ENCODE results near the gene GRK5.

The GRK5 gene

DNA sequence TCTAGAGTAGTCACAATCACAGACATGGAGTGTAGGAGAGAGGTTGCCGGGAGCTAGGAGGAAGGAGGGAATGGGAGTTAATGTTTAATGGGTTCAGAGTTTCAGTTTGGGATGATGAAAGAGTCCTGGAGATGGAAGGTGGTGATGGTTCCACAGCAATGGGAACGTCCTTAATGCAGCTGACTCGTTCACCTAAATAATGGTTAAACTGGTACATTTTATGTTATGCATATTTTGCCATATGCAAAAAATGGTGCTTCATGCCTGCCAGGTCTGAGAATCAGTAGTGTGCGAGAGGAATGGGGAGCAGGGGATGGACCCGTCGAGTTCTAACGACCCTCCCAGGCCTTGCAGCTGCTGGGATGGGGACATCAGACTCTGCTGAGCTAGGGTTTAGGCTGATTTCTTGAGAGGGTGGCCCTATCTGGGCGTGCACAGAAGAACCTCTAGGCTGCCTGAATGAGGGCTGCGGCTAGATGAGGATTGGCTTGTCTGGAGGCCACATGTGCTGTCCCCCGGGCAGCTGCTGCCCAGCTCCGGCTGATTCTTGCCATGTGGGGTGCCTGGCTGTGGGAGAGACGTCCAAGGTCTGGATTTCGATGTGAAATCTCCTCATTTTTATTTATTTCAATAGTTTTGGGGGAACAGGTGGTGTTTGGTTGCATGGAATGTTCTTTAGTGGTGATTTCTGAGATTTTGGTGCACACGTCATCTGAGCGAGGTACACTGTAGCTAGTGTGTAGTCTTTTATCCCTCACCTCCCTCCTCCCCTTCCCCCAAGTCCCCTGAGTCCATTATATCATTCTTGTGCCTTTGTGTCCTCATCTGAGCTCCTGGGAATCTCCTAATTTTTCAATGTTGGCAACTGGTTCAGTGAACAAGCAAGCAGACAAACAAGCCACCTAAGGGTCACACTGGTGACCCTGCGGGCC is 116.0 kb downstream of the GRK5 start:
- no peak for FAIRE-seq

DNA sequence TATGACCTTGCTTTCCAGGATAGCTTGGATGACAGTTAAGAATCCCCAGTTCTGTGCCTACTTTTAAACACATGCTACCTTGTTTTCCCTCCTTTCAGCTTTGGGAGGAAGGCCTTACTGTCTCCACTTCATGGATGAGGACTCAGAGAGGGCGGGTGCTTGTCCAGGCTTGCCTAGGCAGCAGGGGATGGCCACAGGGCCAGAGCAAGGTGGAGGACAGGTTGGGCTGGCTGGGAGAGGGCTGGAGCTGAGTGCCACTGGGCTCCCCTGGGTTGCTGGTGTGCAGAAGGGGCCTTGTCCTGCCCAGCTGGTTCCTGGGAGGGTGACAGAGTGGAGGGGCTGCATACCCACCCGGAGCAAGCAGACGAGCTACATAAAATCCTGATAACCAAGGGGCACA is 117.8 kb downstream of the GRK5 start:
- no peak for FAIRE-seq

DNA sequence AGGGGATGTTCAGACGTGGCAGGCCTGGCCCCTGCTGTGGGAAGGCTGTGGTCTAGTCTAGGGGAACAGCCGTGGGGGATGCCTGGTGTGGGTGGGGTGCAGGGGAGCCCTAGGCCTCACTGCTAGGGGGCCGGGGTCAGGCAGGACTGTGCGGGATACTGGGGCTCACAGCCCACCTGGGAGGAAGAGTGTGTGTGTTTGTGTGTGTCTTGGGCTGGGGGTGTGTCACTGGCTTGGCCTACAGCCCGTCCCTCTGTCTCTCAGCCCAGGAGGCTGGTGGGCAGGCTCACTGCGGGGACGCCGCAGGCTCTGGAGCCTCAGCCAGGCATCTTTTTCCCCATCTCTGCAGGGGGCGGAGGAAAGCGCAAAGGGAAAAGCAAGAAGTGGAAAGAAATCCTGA is 118.8 kb downstream of the GRK5 start:
- no peak for FAIRE-seq

DNA sequence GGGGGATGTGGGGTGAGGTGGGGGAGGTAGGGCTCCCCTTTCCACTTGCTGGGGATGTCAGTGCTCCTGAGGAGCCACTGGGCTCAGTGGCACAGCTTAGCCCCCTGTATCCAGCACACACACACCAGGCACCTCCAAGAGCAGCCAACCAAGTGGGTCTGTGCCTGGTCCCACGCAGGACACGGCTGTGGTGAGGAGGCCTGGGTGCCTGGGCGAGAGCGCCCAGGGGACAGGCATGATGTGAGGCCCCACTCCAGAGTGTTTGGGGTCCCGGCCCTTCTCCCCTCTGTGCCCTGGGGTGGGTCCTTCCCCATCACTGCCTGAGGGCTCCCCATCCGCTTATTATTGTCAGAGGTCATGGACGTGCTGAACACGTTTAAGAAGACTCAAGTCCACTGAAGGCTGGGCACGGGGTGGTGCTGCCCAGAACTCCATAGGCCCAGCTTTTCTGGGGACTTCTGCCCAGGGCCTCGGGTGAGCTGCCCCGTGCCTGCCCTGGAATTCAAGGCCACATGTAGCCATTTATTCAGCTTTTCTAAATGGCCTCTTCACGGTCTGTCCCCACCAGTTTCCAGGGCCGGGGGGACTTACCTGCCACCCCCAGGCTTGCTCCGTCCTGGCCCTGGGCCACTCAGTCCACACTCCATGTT is 119.8 kb downstream of the GRK5 start:
- no peak for FAIRE-seq

DNA sequence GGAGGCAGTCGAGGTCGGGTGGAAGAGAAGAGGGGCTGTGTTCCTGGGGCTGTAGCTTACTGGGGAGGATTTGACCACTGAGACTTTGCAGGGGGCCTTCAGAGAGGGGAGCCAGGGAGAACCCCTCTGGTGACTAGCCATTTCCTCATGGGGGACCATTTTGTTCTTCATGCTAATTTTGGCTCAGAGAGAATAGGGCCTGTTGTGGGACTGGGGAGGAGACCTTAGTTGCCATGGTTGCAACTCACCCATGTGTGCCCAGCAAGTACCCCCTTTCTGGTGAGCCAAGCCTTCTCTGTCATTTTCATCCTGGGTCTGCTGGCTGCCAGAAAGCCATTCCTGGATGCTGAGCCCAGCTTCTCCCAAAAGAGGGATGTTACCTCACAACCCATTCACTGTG is 120.9 kb downstream of the GRK5 start:
- no peak for FAIRE-seq

DNA sequence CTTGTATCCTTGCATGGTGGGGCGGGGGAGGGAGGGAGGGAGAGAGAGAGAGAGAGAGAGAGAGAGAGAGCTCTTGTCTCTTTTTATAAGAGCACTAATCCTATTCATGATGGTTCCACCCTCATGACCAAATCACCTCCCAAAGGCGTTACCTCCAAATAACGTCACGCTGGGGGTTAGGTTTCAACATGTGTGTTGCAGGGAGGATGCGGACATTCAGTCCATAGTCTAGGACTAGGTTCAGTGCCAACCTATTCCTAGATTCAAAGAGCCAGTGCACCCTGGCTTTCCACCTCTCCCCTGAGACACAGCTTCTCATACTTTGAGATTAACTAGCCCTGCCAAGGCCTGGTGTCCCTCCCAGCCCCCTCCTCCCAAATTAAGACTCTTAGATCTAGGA is 123.0 kb downstream of the GRK5 start:
- no peak for FAIRE-seq

DNA sequence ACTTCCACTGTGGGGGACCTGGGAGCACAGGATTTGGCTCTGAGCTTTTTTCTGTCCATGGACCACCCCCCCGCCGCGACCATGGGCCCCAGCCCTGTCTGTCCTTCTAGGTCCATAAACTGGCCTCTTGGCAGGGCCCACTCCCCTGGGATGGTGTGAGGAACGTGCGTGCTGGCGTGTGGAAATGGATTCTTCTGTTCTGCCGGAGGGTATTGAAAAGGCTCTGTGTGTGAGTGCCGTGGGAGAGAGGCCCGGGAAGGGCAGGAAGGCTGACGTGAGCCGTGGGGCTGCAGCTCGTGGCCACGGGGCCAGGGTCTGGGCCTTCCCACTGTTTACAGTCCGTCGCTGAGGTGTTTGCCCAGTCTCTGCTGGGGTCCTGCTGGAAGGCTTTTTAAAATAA is 123.7 kb downstream of the GRK5 start:
- no peak for FAIRE-seq

DNA sequence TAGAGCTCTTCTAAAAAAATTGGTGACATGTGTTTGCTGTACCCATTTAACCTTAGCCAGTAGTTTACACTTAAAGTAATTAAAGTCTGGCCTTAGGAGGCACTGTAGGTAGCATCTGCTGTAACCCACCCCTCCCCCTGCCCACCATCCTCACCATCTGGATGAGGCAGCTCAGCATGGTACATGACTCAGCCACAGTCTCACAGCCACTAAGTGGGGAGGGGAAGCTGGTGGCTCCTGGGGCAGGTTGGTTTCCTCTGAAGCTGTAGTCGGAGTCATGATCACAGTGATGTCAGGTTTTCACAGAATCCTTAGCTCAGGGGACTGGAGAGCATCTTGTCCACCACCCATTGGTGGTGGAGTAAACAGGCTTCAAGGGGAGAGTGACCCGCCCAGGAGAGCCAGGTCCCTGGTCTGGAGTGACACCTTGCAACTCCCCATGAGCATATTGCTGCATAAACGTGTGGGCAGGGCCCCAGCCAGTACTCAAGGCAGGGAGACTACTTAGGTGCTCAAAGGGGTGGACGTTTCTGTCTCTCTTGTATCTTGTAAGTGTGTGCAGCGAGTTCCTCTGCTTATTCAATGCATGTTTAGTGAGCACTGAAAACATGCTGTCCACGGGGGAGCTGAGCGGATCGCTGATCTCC is 125.9 kb downstream of the GRK5 start:
- no peak for FAIRE-seq

DNA sequence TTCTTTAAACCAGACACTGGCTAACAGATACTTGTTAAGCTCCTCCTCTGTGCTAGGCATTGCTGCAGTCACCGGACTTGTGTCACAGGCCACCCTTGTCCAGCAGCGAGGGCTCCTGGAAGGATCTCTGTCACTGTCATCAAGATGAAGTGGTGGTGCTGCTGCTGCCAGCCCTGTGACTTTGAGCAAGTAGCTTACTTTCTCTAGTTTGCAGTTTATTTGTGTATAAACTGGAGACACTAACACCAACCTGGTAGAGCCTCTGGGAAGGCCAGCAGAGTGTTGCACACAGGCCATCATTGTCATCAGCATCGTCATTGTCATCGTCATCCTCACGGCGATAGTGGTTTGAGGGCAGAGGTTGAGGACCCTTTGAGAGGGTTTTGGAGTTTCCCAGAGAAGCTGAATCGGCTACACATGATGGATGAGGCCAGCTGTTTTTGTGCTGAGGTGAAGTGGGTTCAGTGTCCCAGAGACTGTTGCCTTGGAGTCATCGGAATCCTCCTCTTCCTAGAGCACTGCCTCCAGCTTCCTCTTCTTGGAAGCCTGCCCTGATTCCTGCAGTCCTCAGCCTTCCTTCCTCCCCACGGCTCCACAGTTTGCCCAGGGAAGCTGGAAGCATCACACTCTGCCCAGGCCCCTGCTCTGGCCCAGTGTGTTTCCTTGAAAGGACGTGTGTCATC is 128.4 kb downstream of the GRK5 start:
- no peak for FAIRE-seq

DNA sequence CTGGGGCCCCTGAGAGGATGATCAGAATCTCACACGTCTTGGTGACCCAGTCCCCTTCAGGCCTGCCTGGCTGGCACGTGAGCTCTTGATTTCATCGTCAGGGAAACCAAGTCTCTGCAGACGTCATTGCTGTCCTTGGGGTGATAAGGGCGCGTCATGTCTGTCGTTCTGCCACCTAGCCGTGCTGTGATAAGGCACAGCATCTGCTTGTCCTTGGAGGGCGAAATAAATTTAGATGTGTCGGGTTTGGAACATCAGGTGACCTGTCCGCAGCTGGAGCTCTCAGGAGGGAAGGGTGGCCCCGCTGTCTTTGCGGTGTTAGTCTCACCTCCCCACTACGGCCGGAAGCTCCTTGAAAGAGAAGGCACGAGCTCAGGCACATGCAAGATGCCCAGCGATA is 129.2 kb downstream of the GRK5 start:
- no peak for FAIRE-seq

DNA sequence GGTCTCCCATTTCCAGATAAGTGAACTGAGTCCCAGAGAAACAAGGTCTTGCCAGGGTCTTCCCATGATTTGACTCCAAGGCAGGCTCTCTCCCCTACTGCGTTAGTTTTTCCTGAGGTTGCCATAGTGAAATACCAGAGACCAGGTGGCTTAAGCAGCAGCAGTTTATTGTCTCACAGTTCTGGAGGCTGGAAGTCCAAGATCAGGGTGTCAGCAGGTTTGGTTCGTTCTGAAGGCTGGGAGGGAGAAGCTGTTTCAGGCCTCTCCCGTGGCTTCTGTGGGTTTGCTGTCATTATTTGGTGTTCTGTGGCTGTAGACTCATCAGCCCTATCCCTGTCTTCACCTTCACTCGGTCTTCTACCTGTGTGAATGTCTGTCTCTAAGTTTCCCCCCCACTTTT is 129.9 kb downstream of the GRK5 start:
- FAIRE-seq: no peak

DNA sequence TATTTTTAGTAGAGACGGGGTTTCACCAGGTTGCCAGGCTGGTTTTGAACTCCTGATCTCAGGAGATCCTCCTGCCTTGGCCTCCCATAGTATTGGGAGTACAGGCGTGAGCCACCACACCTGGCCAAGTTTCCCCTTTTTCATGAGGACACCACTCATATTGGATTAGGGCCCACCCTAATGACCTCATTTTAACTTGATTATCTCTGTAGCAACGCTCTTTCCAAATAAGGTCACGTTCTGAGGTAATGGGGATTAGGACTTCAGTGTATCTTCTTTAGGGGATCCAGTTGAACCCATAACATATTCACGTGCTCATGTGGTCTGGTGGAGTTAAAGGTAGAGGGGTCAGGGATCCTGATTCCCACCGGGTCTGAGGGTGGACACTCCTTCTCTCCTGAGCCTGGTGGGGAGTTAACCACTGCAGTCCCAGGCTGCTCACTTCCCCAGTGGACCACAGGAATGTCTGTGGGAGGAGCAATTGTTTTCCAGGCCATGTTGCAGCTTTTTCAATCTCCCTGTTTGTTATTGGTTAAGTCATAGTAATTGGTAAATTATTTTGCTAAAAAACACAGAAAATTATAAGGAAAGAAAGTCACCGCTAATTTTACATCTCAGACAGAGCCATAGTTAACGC is 130.5 kb downstream of the GRK5 start:
- no peak for FAIRE-seq

DNA sequence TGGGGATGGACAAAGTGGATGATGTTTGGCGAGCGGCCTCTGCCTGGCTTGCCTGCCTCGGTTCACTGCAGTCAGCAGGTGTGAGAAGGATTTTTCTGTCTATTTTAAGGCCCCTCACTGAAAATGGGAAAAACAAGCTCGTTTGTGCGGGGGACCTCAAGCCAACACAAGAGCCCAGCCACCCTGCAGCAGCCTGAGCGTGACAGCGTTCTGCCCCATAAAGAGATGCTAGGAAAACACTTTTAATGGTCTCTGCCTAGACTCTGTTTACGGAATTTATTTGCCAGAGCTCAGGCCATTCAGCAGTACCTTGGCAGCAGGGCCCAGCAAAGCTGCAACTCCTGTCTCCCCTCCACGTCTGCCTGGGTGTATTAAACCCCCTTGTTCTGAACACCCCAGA is 131.7 kb downstream of the GRK5 start:
- no peak for FAIRE-seq

DNA sequence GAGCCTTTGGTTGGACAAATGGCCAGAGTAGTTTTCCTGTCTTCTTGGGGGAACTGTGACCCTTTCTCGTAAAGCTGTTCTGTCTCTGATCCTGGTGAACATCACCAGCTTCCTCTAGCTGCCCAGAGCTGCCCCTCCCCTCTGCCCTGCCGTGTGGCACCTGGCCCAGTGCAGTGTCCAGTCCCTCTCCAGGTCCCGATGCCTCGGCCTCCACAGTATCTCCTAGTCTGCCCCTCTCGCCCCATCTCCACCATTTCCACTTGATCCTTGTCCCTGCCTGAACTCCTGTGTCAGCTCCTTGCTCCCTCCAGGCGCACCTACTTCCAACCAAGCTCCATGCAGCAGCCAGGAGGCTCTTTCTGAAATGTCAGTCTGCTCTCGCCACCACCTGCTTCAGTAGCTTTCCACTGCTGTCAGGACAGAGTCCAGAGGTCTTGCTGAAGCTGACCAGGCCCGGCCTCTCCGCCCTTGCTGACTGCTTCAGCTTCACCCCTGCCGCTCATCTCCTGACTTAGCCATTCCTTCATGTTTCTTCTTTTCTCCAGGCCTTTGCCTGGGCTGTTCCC is 133.6 kb downstream of the GRK5 start:
- no peak for FAIRE-seq

DNA sequence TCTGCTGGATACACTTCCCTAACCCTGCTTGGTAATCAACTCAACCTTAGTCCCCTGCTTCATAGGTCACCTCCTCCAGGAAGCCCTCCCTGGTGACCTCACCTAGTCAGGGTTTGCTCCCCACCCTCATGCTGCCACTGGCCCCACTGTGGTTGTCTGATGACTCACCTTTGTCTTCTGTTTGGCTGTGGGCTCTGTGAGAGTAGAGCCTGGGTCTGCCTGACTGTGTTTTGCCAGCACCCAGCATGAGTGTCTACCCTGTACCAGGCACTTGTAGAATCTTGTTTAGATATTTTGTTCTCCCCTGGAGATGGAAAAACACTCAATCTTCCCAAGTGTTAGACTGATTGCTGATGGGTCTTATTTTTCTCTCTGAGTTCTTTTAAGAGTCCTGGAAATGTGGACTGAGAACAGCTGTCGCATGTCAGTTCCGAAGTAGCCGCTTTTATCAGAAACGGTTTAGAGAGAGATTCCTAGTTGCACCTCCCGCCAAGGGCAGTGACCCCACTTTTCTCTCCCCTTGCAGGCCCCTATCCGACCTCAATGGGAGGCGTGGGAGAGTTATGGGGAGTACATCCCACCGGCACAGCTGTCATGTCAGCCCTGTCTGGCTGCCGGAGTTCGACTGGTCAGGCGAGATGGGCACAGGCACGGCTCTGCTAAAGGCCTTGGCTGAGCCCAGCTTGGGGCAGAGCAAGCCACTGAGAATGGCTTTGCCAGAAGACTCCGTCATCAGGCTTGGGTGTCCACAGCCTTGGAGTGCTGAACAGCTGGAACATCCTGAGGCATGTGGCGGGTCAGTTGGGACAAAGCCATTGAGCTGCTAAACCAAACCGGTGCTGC is 134.3 kb downstream of the GRK5 start:
- no peak for FAIRE-seq

DNA sequence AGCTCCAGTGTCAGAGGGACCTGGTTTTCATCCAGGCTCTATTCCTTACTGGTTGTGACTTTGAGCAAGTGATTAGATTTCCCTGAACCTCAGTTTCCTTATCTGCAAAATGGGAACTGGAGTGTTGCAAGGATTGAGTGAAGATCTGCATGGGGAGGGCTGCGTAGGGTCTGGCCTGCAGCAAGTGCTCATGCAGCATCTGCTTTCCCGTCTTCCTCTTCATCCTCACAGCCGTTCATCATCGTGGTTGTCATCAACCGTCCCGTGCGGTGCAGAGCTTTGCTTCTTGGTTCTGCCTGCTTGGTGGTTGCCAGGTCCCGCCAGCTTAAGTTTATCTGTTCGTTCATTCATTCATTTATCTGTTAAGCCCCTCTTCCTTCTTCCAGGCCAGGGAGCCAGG is 135.0 kb downstream of the GRK5 start:
- FAIRE-seq: no peak

DNA sequence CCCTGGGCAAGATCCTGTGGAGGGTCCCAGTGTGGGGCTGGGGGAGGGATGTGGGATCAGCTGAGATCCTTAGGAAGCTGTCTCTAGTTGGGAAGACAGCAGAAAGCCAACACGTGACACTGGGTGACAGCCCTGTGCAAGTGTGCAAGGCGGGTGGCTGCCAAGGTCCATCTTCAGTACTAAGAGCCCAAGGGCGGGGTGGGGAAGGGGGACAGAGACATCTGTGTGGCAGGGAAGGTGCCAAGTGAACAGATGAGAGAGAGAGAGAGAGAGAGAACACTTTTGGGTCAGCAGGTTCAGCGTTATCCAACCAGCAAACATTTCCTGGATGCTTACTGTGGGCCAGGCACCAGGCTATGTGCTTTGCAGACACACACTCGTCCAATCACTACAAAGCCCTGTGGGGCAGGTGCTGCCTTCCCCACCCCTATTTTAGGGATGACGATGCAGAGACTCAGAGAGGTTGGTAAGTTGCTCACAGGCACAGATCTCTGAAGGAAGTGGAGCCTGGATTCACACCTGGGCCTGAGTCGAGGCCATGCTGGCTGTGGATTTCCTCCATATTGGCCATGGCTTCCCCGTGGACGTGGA is 135.7 kb downstream of the GRK5 start:
- no peak for FAIRE-seq

DNA sequence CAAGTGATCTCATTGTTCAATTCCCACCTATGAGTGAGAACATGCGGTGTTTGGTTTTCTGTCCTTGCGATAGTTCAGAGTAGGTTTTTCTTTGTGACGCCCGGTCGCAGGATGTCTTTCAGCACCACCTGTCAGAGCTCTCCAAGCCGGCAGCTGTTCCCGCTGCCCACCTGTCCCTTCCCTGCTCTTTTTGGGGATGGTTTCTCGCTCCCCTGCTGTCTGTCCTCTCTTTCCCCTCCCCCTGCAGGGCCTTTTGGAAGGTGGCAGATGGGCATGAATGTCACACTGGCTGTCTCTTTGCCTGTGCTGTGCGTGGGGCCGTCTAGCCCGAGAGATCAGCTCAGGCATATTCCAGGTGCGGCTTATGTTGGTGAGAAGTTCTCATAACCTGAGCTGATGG is 137.0 kb downstream of the GRK5 start:
- no peak for FAIRE-seq

DNA sequence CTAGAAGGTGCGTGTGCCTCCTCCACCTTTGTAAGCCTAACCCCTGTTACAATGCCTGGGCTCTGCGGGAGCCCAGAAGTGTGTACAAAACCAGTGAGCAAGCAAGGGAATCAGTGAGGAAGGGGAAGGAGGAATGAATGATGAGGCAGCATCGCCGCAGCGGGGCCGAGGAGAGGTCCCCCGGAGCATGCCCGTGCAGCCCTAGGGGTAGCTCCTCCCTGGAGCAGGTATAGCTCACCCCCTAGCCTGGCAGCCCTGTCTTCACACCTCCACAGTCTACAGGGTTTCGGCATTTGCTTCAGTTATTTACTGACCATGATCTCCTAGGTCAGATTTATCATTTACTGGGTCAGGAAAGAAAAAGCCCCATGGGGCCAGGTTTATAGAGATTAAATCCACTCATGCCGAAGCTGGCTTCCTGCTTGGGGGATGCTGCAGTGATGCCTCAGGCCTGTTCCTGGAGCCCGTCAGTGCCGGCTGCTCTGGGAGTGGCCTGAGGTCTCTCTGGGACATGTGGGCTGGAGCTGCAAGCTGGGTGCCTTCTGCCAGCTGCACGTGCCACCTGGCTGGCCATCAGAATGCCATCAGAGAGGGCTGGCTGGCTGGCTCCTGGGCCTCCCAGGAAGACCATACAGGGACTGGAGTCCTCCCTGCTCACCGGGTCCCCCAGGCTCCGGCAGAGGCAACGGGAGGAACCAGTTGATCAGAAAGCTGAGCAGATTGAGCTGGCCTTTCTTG is 138.9 kb downstream of the GRK5 start:
- no peak for FAIRE-seq

DNA sequence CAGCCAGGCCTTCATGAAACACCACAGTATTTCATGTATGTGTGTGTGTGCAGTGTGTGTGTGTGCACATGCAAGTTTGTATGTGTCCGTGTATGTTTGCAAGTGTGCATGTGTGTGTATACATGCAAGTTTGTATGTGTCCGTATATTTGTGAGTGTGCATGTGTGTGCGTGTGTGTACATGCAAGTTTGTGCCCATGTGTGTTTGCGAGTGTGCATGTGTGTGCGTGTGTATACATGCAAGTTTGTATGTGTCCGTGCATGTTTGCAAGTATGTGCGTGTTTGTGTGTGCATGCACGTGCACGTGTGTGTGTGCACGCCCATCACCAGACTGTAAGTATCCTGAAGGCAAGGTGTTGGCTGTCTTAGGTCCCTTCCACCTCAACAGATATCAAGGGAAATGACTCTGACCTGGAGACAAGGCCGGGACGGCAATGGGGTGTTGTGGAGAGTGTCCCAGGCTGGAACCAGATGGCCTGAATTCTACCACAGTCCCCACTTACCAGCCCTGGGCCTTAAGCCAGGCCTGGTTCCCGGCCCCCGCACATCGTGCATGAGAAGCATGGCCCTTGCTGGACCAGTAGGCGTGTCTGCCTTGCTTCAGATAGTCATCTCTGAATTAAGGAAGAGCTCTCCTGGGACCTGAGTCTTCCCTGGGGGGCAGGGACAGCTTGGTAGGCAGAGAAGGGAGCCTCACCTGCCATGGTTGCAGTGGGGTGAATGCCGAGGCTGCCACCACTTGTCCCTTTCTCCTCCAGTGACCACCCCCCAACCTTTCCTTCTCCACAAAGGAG is 140.0 kb downstream of the GRK5 start:
- FAIRE-seq: no peak

Measured in TTC549 (cell line).